DMS153 treated with DMSO at 0.1 percent for 48 hours (cell line): Measurements from ENCODE around the gene PDE1C.
A peak's percentile ranks its signal among the peaks of the same experiment; 100 is the strongest.
"Not testable (repeated sequence)": the region's sequence is repeated elsewhere in the genome, so short reads cannot be mapped to it uniquely, and the experiment has no call there.

ENCODE experiments used
- DNase-seq: peaks from one replicate; lab custom pipeline; 2025; ENCODE audit not compliant: unreplicated experiment; lab: John Stamatoyannopoulos, UW

Gene PDE1C

GRCh38 chr7:32070406-32071360, at the start of gene PDE1C:
Gene PDE1C, minus strand, starts transcription at chr7:32070407.
- DNase-seq, result no peak

- no peak for DNase-seq
Measured at GRCh38 chr7:32119790-32120196, 49.6 kb upstream of the PDE1C start.

- no peak for DNase-seq
Measured at GRCh38 chr7:32117837-32118236, 47.6 kb upstream of the PDE1C start.

- no peak for DNase-seq
Measured at GRCh38 chr7:32116436-32116835, 46.2 kb upstream of the PDE1C start.

- DNase-seq, result no peak
Measured at GRCh38 chr7:32115831-32116230, 45.6 kb upstream of the PDE1C start.

GRCh38 chr7:32108651-32109050, 38.4 kb upstream of the PDE1C start:
- no peak for DNase-seq

GRCh38 chr7:32104766-32105165, 34.6 kb upstream of the PDE1C start:
- DNase-seq, result no peak

GRCh38 chr7:32103361-32103760, 33.2 kb upstream of the PDE1C start:
- DNase-seq, result no peak

GRCh38 chr7:32102432-32102873, 32.2 kb upstream of the PDE1C start:
- DNase-seq, result peak; percentile 98

- DNase-seq, result no peak
Measured at GRCh38 chr7:32100407-32100907, 30.2 kb upstream of the PDE1C start.

GRCh38 chr7:32094516-32094915, 24.3 kb upstream of the PDE1C start:
- no peak for DNase-seq

GRCh38 chr7:32093415-32094408, 23.5 kb upstream of the PDE1C start:
- no peak for DNase-seq

- DNase-seq, result no peak
Measured at GRCh38 chr7:32092346-32092745, 22.1 kb upstream of the PDE1C start.

- DNase-seq, result no peak
Measured at GRCh38 chr7:32091608-32092210, 21.5 kb upstream of the PDE1C start.

GRCh38 chr7:32089678-32090077, 19.5 kb upstream of the PDE1C start:
- DNase-seq, result no peak

- no peak for DNase-seq
Measured at GRCh38 chr7:32089256-32089655, 19.0 kb upstream of the PDE1C start.

GRCh38 chr7:32088451-32088881, 18.3 kb upstream of the PDE1C start:
- no peak for DNase-seq

GRCh38 chr7:32079510-32079909, 9.3 kb upstream of the PDE1C start:
- no peak for DNase-seq

- DNase-seq, result no peak
Measured at GRCh38 chr7:32078824-32079223, 8.6 kb upstream of the PDE1C start.

GRCh38 chr7:32077806-32078205, 7.6 kb upstream of the PDE1C start:
- DNase-seq, result no peak

- not testable (repeated sequence) for DNase-seq
Measured at GRCh38 chr7:32076802-32077201, 6.6 kb upstream of the PDE1C start.
